Mammary epithelial cell (primary cell): Measurements from ENCODE around the gene ANKDD1B.

Experiments used
- EZH2 ChIP-seq: IDR thresholded peaks from 2 replicates; pipeline ENCODE4 v1.6.1; 2012; ENCODE audit warnings: low read length, inconsistent platforms, borderline replicate concordance
- TF ChIP-seq, protein P1 (sequence below), 2 donors: IDR thresholded peaks in 1 of 2; conservative IDR thresholded peaks in 1 of 2; 2 replicates each; pipeline ENCODE4 v1.5.1; 2011 to 2012; ENCODE audit warnings: inconsistent platforms in 2 of 2, low read length in 2 of 2, mild to moderate bottlenecking in 2 of 2, control low read depth in 1 of 2, low read depth in 1 of 2; ENCODE audit not compliant: insufficient read depth in 1 of 2; ENCODE audit errors: extremely low read depth in 1 of 2

DNA sequence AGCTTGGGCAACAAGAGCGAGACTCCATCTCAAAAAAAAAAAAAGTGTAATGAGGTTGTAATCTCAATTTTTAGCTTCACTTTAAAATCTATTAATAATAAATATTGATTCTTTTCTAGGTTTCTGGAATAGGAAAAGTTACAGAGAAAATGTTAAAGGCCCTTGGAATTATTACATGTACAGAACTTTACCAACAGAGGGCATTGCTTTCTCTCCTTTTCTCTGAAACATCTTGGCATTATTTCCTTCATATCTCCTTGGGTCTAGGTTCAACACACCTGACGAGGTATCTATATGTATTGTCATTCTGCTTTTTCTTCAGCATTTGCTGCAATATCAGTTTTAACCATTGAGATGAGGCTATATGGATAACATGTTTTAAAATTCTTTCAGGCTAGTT, 26.6 kb upstream of the ANKDD1B start:
- TF ChIP-seq EZH2: no peak
- TF ChIP-seq, protein P1, sequence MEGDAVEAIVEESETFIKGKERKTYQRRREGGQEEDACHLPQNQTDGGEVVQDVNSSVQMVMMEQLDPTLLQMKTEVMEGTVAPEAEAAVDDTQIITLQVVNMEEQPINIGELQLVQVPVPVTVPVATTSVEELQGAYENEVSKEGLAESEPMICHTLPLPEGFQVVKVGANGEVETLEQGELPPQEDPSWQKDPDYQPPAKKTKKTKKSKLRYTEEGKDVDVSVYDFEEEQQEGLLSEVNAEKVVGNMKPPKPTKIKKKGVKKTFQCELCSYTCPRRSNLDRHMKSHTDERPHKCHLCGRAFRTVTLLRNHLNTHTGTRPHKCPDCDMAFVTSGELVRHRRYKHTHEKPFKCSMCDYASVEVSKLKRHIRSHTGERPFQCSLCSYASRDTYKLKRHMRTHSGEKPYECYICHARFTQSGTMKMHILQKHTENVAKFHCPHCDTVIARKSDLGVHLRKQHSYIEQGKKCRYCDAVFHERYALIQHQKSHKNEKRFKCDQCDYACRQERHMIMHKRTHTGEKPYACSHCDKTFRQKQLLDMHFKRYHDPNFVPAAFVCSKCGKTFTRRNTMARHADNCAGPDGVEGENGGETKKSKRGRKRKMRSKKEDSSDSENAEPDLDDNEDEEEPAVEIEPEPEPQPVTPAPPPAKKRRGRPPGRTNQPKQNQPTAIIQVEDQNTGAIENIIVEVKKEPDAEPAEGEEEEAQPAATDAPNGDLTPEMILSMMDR (conservative IDR thresholded peaks at IDR 0.05 in 1 of 2, IDR thresholded peaks at IDR 0.05 in 1 of 2; ENCODE audit: extremely low read depth in 1 of 2, insufficient read depth in 1 of 2, low read depth in 1 of 2, low read length in 2 of 2): peak; percentile 9 to 44
